HG03108 (cell line): Measurements from ENCODE around the gene MATN3.

ENCODE experiments used
- ATAC-seq: cut with Tn5 transposase; IDR thresholded peaks from one replicate; pipeline ENCODE4 v1.9.1; 2021; ENCODE audit warnings: moderate library complexity; ENCODE audit not compliant: unreplicated experiment

The MATN3 gene

GRCh38 chr2:20037660-20038059 is 25.2 kb upstream of the MATN3 start:
- no peak for ATAC-seq

GRCh38 chr2:20035955-20036666 is 23.6 kb upstream of the MATN3 start:
- no peak for ATAC-seq

- ATAC-seq = no peak
These were observed 22.4 kb upstream of the MATN3 start for GRCh38 chr2:20034821-20035220.

- no peak for ATAC-seq
These were observed 21.8 kb upstream of the MATN3 start for GRCh38 chr2:20034218-20034617.

- no peak for ATAC-seq
These were observed 20.9 kb upstream of the MATN3 start for GRCh38 chr2:20033322-20033721.

GRCh38 chr2:20030224-20030623 is 17.8 kb upstream of the MATN3 start:
- ATAC-seq = no peak

- ATAC-seq = no peak
These were observed 15.4 kb upstream of the MATN3 start for GRCh38 chr2:20027705-20028434.

GRCh38 chr2:20027260-20027677 is 14.8 kb upstream of the MATN3 start:
- no peak for ATAC-seq

- ATAC-seq = no peak
These were observed 12.8 kb upstream of the MATN3 start for GRCh38 chr2:20025065-20025786.

GRCh38 chr2:20023688-20024087 is 11.2 kb upstream of the MATN3 start:
- no peak for ATAC-seq

GRCh38 chr2:20021405-20022009 is 9.0 kb upstream of the MATN3 start:
- ATAC-seq = no peak

- no peak for ATAC-seq
These were observed 7.3 kb upstream of the MATN3 start for GRCh38 chr2:20019747-20020146.

- ATAC-seq = no peak
These were observed 6.2 kb upstream of the MATN3 start for GRCh38 chr2:20018601-20019152.

- ATAC-seq = no peak
These were observed 3.9 kb upstream of the MATN3 start for GRCh38 chr2:20016346-20016745.

GRCh38 chr2:20015482-20016083 is 3.1 kb upstream of the MATN3 start:
- ATAC-seq = no peak

- ATAC-seq = no peak
These were observed 820 bp upstream of the MATN3 start for GRCh38 chr2:20013126-20013849.

- ATAC-seq = no peak
These were observed 511 bp downstream of the MATN3 start for GRCh38 chr2:20012032-20012281.

GRCh38 chr2:20011276-20012031 is 1.0 kb downstream of the MATN3 start:
- ATAC-seq = no peak

- no peak for ATAC-seq
These were observed 3.8 kb downstream of the MATN3 start for GRCh38 chr2:20008703-20009102.
